Suprapubic skin (tissue), 4 donors: ENCODE data around the gene APOL1.

ENCODE experiments used
- CTCF ChIP-seq, 2 donors: fragments of 200-600 bp in 1 of 2; fragments of 450-650 bp in 1 of 2; sonication (generic) in 1 of 2; IDR thresholded peaks; one replicate each; pipeline ENCODE4 v1.5.1; 2016 to 2019; ENCODE audit warnings: antibody characterized with exemption in 2 of 2, mild to moderate bottlenecking in 1 of 2, moderate library complexity in 1 of 2
- EP300 ChIP-seq: sonication (generic); formaldehyde crosslinking; IDR thresholded peaks from one replicate; pipeline ENCODE4 v1.6.1; 2017; ENCODE audit warnings: antibody characterized with exemption
- POLR2A ChIP-seq, 2 donors: fragments of 450-650 bp; IDR thresholded peaks; one replicate each; pipeline ENCODE4 v1.6.1; 2017; ENCODE audit warnings: antibody characterized with exemption in 2 of 2, mild to moderate bottlenecking in 2 of 2, moderate library complexity in 2 of 2
- POLR2AphosphoS5 ChIP-seq, 3 donors: sonication (generic); formaldehyde crosslinking; IDR thresholded peaks; one replicate each; pipeline ENCODE4 v1.6.1; 2017; ENCODE audit warnings: antibody characterized with exemption in 3 of 3

- TF ChIP-seq CTCF (IDR thresholded peaks at IDR 0.05) (no peak), POLR2A (IDR thresholded peaks at IDR 0.05) (no peak), EP300 (no peak), POLR2AphosphoS5 (IDR thresholded peaks at IDR 0.05) (no peak)
Measured at GRCh38 chr22:36302439-36303114, 49.6 kb downstream of the APOL1 start.
